Measurements from ENCODE around the gene RUFY3.
A peak's percentile ranks its signal among the peaks of the same experiment; 100 is the strongest.
"Not testable (repeated sequence)": the region's sequence is repeated elsewhere in the genome, so short reads cannot be mapped to it uniquely, and the experiment has no call there.

The RUFY3 gene

GRCh38 chr4:70721747-70722146 is at the start of gene RUFY3:
Gene RUFY3 (plus strand): TSS chr4:70721964. CDS start chr4:70722574, 610 bp downstream.
- DNase-seq: peak in 57 of 58 donors; percentile 4 to 95 (median 71)

GRCh38 chr4:70674191-70674590 is 47.6 kb upstream of the RUFY3 start:
- no peak for DNase-seq

- no peak for DNase-seq
Observed at GRCh38 chr4:70674731-70675130, 47.0 kb upstream of the RUFY3 start.

GRCh38 chr4:70676554-70677090 is 45.1 kb upstream of the RUFY3 start:
- no peak for DNase-seq

GRCh38 chr4:70678383-70678999 is 43.3 kb upstream of the RUFY3 start:
- no peak for DNase-seq

- DNase-seq: no peak
Observed at GRCh38 chr4:70680934-70681333, 40.8 kb upstream of the RUFY3 start.

- DNase-seq: no peak
Observed at GRCh38 chr4:70681704-70682103, 40.1 kb upstream of the RUFY3 start.

GRCh38 chr4:70682142-70682541 is 39.6 kb upstream of the RUFY3 start:
- DNase-seq: not testable (repeated sequence)

- peak in 4 of 58 donors; percentile 3 to 34 (median 8) for DNase-seq
Observed at GRCh38 chr4:70687392-70687791, 34.4 kb upstream of the RUFY3 start.

GRCh38 chr4:70687821-70688794 is 33.7 kb upstream of the RUFY3 start, which contains the start of gene UTP3:
Gene UTP3 (plus strand): TSS chr4:70688532. CDS start chr4:70688678, 146 bp downstream.
- DNase-seq: peak; percentile 71 to 100 (median 96)

- DNase-seq: peak in 4 of 58 donors; percentile 11 to 52 (median 38)
Observed at GRCh38 chr4:70688795-70689231, 33.0 kb upstream of the RUFY3 start.

- no peak for DNase-seq
Observed at GRCh38 chr4:70691661-70692060, 30.1 kb upstream of the RUFY3 start.

GRCh38 chr4:70694633-70695032 is 27.1 kb upstream of the RUFY3 start:
- not testable (repeated sequence) for DNase-seq

- not testable (repeated sequence) for DNase-seq
Observed at GRCh38 chr4:70698435-70698834, 23.3 kb upstream of the RUFY3 start.

GRCh38 chr4:70700712-70701111 is 21.1 kb upstream of the RUFY3 start:
- DNase-seq: no peak

GRCh38 chr4:70701271-70701670 is 20.5 kb upstream of the RUFY3 start:
- DNase-seq: no peak

- not testable (repeated sequence) for DNase-seq
Observed at GRCh38 chr4:70702592-70702991, 19.2 kb upstream of the RUFY3 start.

- DNase-seq: peak in 17 of 58 donors; percentile 2 to 55 (median 19)
Observed at GRCh38 chr4:70703619-70704214, 18.0 kb upstream of the RUFY3 start.

- DNase-seq: peak in 55 of 58 donors; percentile 15 to 81 (median 59)
Observed at GRCh38 chr4:70704215-70704930, 17.4 kb upstream of the RUFY3 start.

GRCh38 chr4:70704931-70705182 is 16.9 kb upstream of the RUFY3 start:
- peak in 3 of 58 donors; percentile 38 to 64 (median 57) for DNase-seq

All from anterior cingulate cortex (tissue), 58 donors.